SH-SY5Y (cell line): ENCODE measurements around the gene RAD21L1.

Experiments
- GATA2 ChIP-seq: IDR thresholded peaks from 2 replicates; pipeline ENCODE4 v1.6.1; 2011; ENCODE audit warnings: mild to moderate bottlenecking, low read depth, low read length
- GATA3 ChIP-seq: IDR thresholded peaks from 2 replicates; pipeline ENCODE4 v1.6.1; 2011; ENCODE audit warnings: low read depth, mild to moderate bottlenecking, low read length, moderate library complexity

GRCh38 chr20:1298166-1298565, 72.3 kb downstream of the RAD21L1 start:
- TF ChIP-seq GATA3 (no peak), GATA2 (no peak)
